Stimulated activated CD8-positive, alpha-beta memory T cell treated with anti-CD3 and anti-CD28 coated beads, Interleukin-12 subunit alpha, Interleukin-12 subunit beta, amount 100 ng/mL, for 24 hours (primary cell): ENCODE data around the gene ITGB7.

Experiments
- DNase-seq: peaks from one replicate; pipeline ENCODE4 v3.0.0-alpha.2; 2020; ENCODE audit errors: extremely low read depth

Gene ITGB7

DNA sequence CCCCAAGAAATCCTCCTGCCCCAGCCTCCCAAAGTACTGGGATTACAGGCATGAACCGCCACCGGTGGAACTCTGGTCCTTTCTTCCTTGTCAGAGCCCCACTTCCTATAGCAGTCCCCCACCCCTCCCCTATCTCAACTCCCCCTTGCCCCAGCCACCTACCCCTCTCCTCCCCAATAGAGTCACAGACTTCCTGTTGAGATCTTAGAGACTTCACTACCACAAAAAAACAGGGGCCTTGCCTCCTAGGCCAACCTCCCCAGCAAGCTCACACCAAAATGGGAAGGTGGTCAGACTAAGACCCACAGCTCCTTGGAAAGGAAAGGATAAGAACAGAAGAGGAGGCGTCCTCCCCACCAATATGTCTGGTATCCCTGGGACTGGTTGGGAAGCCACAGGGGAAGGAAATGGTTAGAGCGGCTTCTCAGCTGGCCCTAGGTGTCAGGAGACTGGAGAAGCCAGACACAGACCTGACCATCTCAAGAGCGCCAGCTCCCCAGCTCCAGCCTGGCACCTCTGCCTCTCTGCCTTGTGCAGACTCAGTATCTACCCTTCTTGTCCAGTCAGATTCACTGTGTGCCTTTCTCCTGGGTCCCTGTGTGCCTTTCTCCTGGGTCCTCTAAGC, 8.5 kb downstream of the ITGB7 start:
- no peak for DNase-seq

DNA sequence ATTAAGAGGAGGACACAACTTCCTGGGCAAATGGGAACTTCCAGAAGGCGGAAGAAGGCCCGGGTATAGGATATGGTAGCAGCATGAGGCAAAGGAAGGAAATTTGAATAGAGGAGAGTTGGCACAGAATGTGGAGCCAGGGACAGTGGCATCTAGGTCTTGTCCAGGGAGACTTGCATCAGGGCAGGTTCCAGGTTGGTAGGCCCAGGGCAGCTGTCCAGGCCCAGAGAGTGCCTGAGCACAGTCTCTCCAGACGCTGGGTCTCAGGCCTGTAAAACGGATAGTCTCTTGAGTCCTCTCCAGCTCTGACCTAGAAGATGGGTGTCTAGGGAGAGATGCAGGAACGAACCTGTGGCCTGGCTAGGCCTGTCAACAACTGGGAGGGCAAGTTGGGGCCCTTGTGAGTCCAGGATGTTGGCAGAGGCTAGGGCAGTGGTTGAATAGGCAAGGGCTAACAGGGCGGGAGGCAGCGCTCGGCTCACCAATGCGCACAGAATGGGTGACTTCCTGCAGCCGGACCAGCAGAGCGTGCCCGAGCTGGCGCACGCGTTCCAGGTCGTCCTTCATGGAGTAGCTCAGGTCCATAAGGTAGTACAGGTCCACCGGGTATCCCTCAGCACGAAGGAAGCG, 9.9 kb downstream of the ITGB7 start:
- no peak for DNase-seq

DNA sequence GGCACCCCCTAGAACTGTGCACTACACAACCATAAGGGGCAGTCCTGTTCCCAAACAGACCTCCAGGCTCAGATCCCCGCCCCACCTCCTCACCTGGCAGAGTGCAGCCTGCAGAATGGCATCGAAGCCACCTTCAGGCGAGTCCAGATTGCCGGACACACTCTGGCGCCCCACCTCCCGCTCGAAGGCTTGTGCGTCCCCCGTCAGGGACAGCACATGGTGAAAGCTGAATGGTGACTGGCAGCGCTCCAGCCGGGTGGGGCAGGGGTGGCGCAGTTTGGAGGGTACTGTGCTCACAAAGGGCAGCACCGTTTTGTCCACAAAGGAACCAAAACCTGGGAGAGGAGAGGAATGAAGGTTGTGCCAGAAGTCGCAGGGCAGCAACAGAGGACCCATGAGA, 10.6 kb downstream of the ITGB7 start:
- DNase-seq, result no peak

DNA sequence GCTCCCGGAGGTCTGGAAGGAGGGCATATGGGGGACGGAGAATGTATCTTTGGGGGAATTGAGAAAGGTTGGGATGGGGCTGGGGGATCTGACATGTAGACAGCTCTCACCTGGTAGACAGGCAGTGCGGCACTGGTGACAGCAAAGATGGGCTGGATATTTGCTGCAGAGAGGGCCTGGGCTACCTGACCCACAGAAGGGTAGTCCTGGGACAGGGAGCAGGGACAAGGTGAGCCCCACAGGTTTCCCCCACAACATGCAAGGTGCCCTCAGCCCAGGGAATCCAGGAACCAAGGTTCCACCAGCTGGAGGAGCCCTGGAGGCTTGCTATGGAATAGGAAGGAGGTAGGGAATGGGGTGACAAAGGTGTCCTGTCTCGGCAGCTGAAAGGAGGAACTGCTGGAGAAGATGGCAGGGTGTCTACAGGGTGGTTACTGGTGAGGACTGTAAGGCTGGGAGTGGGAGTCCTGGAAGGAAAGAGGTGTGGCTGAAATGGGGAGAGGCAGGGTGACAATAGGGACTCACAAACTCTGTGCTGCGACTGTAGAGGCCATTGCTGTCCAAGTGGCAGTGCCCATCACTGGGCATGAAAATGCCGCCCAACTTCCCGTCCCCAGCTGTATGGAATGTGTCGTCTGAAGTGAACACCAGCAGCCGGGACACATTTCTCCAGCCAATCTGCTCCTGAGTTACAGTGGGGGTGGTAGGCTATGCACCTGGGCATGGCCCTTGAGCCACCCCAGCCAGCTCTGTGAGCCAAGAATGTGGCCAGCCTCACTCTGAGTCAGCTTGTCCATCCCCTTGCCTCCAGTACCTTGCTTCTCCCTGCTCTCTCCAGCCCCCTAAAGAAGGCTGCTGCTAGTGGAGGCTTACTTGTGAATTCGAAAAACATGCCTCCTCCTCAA, 11.3 kb downstream of the ITGB7 start:
- no peak for DNase-seq

DNA sequence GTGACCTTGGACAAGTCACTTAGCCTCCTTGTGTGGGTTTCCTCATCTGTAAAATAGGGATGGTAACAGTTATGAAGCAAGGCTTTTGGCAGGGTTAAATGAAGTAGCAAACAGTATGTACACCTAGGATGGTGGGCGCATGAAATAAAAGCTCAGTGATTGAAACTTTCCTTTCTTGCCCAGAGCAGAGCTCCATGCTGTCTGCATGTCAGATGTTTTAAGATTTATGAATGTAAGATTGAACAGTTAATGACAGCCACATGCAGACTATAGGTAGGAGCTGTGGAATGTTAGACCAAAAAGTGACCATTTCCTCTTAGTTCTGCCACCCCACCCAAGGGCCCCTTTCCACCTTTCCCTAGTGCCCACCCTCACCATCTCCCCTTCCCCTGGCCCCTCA, 12.1 kb downstream of the ITGB7 start:
- DNase-seq, result no peak

DNA sequence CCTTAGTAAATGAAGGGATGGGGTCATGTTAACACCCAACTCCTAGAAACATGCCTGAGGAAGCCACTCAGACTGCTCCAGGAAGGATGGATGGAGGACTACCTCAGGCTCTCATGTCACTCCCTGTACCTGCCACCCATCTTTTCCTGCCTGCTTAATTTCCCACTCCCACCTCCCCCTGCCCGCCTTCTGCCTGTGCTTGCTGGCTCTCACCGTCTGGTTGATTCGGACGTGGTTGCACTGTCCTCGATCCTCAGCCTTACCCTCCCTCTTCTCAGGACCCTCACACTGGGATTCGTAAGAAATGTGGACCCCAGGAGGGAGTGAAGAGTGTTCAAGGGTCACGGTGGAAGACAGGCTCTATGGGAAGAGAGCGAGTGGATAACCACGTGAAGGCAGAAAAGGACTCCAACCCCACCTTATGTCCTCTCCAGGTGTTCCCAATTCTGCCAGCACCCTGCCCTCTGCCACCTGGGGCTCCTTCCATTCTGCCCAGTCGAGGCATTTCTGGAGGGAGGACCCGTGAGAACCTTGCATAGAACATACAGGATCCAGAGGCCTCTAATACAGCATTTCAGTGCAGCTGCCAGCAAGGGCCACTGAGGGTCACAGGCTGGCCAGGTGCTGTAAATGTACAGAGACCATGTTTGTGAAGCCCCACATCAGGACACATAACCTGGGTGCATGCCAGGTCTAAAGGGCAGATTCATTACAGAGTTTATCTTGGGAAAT, 12.9 kb downstream of the ITGB7 start:
- no peak for DNase-seq

DNA sequence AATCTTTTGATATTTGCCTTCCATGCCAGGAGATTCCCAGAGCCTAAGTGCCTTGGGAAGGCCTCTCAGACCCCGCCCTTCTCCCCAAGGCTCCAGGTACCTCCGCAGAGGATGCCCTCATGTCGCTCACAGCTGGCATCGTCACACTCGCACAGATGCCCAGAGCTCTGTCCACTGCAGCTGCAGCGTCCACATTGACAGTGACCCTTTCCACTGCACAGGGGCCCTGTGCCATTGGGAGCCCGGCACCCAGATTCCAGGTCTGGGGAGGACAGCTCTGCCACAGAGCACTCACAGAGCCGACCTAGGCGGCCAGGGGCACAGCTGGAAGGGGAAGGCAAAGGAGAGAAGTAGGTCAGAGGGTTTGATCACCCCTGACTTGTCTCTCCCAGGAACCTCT, 14.0 kb downstream of the ITGB7 start:
- no peak for DNase-seq

DNA sequence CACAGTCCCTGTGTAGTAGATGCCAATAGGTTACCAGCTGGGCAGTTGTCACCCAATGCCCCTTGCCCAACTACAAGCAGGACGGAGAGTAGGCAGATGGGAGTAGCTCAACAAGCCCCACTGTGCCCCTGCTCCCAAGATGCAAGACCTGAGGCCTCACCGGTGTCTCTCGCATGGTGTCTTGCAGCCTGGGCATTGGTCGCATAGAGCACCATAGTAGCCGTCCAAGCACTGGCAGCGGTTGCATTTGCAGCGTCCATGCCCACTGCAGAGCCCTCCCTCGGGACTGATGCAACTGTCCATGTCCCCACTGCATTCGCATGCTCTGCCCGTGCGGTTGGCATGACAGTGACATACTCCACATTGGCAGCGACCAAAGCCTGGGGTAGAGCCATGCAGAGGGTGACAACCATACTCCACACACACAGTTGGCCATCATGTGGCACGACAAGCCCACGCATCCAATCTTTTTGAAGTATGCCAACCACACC, 14.5 kb downstream of the ITGB7 start:
- DNase-seq, result no peak

DNA sequence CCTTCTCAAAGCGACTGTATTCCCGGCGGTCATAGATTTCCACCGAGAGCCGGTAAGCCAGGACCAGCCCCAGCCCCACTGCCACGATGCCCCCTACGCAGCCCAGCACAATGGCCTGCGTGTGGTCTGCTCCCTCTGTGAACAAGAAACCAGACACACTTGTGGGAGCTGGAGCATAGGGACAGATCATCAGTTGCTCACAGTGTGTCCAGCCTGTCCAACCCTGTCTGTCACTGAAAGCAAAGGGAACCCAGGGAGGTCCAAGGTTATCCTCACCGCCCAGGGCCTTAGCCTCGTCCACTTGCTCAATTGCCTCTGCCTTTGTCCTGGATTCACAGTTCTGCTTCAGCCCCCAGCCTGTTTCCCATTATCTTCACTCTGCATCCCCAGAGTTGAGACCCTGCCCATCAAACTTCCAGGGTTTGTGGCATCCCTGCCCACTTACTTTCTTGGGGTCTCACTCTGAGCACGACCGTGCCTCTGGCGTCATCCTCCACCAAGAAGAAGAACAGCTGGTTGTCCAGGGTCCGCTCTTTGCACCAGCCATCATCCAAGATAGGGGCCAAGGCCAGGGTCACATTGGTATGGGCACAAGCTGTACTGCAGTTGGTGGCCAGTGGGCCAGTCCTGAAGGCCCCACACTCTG, 15.0 kb downstream of the ITGB7 start:
- DNase-seq, result no peak

DNA sequence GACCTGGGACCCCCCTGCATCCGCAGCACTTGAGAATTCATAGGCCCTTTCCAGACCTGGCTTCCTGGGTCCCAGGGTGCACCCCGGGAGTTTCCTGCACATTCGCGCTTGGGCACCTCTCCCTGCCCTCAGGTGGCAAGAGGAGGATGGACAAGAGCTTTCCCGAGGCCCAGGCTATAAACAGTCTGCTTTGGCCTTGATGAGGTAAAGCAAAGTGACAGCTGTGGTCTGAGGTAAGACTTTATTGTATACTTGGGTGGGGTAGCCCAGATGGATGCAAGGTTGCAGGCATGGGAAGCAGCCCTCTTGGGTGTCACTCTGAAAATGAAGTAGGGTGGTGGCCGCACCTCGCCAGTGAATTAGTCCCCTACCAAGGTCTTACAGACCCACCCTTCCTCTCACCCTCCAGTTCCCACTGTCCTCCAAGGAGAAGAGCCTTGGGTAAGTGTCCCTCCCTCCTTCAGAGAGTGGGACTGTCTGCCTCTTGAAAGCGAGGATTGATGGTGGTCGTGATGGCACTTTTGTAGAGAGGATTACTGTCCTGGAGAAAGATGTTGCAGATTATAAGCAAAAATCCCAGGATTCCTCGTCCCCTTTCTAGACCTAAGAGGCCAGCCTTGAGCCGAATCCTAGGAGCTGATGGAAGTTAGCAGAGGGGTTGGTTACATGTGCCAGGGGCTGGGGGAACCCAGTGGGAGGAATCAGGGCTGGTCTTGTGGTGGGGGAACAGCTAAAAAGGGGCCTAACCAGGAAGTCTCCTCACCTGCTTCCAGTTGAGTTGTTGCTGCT, 15.8 kb downstream of the ITGB7 start:
- no peak for DNase-seq

DNA sequence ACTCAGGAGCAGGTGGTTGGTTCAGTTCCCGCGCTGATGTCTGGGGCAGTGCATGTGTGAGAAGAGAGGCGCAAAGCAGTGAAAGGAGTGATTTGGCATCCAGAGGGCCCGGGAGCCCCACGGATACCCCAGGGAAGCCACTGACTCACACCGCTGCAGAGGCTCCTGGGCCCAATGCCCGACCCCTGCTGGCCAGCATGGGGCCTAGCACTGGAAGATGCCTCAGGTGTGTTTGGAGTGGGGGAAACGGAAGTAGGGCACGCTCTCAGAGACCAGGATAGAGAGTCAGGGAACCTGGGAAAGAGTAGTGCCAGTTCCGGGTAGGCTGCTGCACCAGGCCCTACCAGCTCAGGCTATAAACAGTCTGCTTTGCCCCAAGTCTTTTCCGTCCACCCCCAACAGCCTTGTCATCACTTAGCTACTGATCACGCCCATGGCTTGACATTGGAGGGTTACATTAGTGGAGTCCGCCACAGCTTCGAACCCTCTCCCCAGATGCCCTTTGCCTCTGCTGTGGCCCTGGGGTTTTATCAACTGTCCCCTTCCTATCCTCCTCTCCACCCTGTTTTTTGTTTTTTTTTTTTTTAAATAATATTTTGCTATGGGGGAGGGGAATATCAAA, 16.8 kb downstream of the ITGB7 start:
- no peak for DNase-seq

DNA sequence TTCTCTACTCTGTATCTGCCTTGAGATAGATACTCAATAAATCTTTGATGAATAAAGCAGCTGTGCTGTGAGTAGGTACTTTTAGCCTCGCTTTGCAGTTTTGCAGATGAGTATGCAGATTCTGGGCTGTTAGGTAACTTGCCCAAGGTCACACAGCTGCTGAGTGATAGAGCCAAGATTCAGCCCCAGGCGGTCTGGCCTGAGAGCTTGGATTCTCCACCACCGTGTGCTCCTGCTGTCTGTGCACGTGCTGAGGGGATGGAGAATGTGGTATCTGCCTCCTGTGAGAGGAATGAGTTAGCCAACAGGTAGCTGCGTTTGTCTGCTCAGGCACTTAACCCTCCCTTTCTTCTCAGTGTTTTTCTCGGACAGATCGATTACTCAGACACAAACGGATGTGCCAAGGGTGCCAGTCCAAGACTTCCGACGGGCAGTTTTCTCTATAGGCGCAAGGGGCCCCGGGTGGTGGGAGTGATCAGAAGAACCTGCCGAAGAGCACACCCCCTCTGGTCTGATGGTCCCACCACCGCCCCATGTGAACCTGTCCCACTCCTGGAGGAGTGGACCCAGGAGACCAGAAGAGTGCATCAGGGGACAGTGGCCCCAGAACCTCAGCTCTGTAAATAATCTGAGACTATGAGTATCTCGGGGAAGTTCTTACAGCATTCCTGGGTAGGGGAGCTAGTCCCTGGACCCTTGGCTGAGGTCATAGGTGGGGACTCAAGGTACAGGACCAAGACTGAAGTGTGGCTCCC, 19.7 kb downstream of the ITGB7 start:
- no peak for DNase-seq

DNA sequence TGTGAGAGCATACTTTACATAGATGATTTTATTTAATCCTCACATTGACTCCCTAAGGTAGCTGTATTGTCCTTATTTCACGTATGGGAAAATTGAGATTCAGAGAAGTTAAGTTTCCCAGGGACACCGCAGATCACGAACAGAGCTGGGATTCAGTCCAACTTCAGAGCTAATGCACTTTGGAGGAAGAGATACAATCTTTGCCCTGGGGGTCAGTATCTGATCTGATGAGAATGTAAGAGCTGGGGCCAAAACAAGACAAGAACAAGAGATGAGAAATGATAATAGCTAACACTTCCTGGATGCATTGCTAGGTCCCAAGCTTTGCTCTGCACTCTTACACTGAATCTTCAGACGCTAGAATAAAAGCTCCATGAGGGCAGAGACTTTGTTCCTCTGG, 20.3 kb downstream of the ITGB7 start:
- DNase-seq, result no peak

DNA sequence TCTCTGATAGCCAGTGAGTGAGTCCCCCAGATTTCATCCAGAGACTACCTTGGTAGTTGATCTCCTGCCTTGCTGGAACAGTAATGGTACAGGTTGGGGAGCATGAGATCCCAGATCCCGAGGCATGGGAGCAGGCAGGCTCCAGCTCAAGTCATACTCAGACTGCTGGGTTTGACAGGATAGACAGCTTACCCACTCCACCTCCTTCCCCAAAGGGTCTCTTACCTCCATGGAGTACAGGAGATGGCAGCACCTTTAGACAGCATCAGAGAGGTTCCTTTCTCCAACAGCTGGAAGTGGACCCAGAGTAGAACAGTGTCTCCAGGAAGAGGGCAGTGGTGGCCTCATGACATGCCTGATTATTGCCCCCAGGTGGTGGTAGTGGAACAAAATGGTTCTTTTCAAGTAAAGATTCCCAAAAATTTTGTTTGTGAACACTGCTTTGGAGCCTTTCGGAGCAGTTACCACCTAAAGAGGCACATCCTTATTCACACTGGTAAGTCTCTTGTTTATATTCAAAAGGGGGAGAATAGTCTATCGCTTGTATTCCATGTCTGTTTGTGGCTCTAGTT, 21.4 kb downstream of the ITGB7 start:
- no peak for DNase-seq

DNA sequence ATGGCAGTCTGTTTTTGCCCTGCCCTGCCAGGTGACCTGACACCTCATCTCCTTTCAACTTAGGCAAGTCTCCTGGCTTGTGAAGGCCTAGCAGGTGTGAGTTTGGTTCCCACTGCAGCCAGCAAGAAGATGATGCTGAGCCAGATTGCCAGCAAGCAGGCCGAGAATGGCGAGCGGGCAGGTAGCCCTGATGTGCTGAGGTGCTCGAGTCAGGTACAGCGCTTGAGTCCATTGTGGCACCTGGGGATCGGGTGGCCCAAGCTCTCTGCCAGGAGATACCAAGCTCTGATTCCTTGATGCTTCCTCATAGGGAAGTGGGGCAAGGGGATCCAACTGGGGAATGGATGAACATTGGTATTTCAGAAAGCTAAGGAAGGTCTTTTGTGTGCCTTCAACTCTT, 22.2 kb downstream of the ITGB7 start:
- no peak for DNase-seq

DNA sequence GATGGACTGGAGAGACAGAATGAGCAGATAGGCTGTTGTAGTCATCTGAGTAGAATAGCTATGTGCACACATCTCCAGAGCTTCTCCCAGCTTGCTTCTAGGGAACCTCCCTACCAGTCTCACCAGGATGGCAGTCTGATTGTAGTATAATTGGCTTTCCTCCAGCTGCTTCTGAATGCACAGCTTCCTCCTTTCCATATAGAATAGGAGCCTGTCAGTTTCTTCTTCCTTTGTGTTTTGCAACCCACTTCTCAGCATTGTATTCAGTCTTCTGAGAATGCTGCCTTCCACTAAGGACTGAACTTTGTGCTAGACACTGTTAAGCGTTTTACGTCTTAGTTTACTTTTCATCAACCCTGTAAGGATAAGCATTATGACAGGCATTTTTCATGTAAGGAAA, 24.1 kb downstream of the ITGB7 start:
- no peak for DNase-seq

DNA sequence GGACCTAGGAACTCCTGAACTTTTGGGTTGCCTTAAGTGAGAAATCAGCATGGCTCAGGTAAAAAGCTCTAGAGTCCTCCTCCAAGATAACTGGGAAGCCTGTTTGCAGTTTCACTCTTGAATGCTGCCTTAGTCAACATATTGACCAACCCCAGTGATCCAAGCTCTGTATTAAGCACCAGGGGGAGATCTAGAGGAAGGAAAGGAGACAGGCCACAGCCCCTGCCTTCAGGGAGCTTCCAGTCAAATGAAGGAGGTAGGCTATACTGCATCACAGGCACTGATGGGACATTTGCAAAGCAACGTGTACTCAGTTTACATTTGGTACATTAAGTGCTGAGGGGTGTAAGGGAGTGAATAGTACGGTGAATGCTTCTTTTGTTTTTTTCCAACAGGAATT, 25.1 kb downstream of the ITGB7 start:
- no peak for DNase-seq

DNA sequence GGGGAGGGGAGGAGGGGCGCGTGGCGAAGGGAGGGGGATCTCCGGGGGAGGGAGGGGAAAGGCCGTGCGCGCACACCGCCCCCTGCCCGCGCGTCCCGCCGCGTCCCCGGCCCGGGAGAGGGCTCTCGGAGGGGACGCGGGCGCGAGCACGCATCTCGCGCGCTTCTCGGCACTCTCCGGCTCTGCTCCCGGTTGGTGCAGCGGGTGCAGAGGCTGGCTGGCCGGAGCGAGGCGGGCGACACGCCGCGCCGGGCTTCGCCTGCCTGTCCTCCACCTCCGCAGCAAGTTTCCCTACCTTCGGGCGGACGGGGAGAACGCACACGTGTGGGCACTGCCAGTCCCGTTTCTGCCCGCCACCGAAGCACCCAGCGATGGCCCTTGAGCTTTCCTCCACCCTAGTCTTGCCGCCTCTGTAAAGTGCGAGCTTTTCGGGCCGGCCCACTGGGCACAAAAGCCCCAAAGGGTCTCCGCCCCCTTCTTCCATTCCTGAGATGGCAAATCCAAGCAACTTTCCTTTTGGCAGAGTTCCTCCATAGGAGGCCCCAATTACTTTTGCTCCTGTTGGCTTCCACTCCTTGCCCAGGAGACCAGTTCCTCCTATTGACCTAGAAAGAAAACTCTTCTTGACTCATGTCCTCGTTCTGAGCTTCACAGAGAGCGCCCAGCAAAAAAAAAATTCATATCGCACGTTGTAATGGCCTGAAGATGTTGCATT, 26.0 kb downstream of the ITGB7 start:
- DNase-seq, result peak; percentile 52
